Measurements from ENCODE around the gene LRP1-AS. TPM values are rescaled to one million over a fixed set of nuclear protein-coding genes. Genes with fewer than 3 reads are reported as not detected.

LRP1-AS gene
- total RNA-seq, 1 experiment from 2014 or later: not detected

DNA sequence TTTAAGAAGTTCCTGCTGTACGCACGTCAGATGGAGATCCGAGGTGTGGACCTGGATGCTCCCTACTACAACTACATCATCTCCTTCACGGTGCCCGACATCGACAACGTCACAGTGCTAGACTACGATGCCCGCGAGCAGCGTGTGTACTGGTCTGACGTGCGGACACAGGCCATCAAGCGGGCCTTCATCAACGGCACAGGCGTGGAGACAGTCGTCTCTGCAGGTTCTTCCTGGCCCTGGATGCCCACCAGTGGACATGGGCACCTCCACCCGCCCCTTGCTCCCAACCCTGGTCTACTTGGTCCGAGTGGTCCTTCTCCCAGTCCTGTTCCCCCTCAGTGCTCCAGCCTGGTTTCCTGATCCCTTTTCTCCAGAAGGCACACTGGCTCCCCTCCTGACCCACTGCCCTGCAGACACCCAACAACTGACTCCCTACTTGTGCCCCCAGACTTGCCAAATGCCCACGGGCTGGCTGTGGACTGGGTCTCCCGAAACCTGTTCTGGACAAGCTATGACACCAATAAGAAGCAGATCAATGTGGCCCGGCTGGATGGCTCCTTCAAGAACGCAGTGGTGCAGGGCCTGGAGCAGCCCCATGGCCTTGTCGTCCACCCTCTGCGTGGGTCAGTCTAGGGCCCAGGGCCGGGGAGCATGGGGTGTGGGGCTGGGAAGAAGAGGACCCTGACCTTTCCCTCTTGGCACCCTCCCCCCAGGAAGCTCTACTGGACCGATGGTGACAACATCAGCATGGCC is 32.1 kb upstream of the LRP1-AS start:
- no peaks in the 10 kb centered on the region for H3K4me1 ChIP-seq (ENCODE audit: control insufficient read depth, insufficient read depth, low read length)
- DNase-seq (ENCODE audit: low read depth, low spot score): no peak
- POLR2A ChIA-PET: no interaction called here
- H3K27ac ChIP-seq (ENCODE audit: low read length): no peak overlapping the region
- no peaks in the 10 kb centered on the region for H3K36me3 ChIP-seq (ENCODE audit: control insufficient read depth, insufficient read depth, low read length)
- no peaks in the 10 kb centered on the region for H3K9me3 ChIP-seq (ENCODE audit: control insufficient read depth, insufficient read depth, low read depth, low read length)
- no peak overlapping the region for H3K4me3 ChIP-seq (ENCODE audit: low read depth in 2 of 2, low read length in 2 of 2)
- in situ Hi-C loops (cut with HindIII; ENCODE audit: low pct_unique_long_range_greater_than_20kb, low sequenced_read_pairs): no loop called here
- CTCF ChIA-PET: interaction anchor here (0.5 to 0.6 kb wide), 3 partner anchors 14 to 61 kb away, joined by 3 read pairs; no protein-coding TSS in a partner anchor
- TF ChIP-seq, protein P1, sequence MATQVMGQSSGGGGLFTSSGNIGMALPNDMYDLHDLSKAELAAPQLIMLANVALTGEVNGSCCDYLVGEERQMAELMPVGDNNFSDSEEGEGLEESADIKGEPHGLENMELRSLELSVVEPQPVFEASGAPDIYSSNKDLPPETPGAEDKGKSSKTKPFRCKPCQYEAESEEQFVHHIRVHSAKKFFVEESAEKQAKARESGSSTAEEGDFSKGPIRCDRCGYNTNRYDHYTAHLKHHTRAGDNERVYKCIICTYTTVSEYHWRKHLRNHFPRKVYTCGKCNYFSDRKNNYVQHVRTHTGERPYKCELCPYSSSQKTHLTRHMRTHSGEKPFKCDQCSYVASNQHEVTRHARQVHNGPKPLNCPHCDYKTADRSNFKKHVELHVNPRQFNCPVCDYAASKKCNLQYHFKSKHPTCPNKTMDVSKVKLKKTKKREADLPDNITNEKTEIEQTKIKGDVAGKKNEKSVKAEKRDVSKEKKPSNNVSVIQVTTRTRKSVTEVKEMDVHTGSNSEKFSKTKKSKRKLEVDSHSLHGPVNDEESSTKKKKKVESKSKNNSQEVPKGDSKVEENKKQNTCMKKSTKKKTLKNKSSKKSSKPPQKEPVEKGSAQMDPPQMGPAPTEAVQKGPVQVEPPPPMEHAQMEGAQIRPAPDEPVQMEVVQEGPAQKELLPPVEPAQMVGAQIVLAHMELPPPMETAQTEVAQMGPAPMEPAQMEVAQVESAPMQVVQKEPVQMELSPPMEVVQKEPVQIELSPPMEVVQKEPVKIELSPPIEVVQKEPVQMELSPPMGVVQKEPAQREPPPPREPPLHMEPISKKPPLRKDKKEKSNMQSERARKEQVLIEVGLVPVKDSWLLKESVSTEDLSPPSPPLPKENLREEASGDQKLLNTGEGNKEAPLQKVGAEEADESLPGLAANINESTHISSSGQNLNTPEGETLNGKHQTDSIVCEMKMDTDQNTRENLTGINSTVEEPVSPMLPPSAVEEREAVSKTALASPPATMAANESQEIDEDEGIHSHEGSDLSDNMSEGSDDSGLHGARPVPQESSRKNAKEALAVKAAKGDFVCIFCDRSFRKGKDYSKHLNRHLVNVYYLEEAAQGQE (IDR thresholded peaks at IDR 0.05; ENCODE audit: insufficient read depth in 1 of 2, low read depth in 2 of 2, low read length in 1 of 2): no peak
- no peak for TF ChIP-seq SIN3A (IDR thresholded peaks at IDR 0.05; ENCODE audit: borderline replicate concordance, insufficient read depth, low read depth, low read length)
- TF ChIP-seq TCF7L2 (IDR thresholded peaks at IDR 0.05; ENCODE audit: low read depth, low read length): no peak
- intact Hi-C loops (cut with micrococcal nuclease; ENCODE audit: unreplicated experiment): no loop called here
- no peaks in the 10 kb centered on the region for H3K27me3 ChIP-seq (ENCODE audit: control insufficient read depth, insufficient read depth, low read length)
- no TSS peak for BruUV-seq (replicated peaks)
- no peak for ATAC-seq

- intact Hi-C loops (cut with micrococcal nuclease; ENCODE audit: unreplicated experiment) (no loop called here), in situ Hi-C loops (cut with HindIII; ENCODE audit: low pct_unique_long_range_greater_than_20kb, low sequenced_read_pairs) (no loop called here)
- H3K4me3 ChIP-seq (ENCODE audit: low read depth in 2 of 2, low read length in 2 of 2): no peak overlapping the region
- H3K27me3 ChIP-seq (ENCODE audit: control insufficient read depth, insufficient read depth, low read length): no peaks in the 10 kb centered on the region
- H3K36me3 ChIP-seq (ENCODE audit: control insufficient read depth, insufficient read depth, low read length): no peaks in the 10 kb centered on the region
- no peaks in the 10 kb centered on the region for H3K4me1 ChIP-seq (ENCODE audit: control insufficient read depth, insufficient read depth, low read length)
- H3K9me3 ChIP-seq (ENCODE audit: control insufficient read depth, insufficient read depth, low read depth, low read length): no peaks in the 10 kb centered on the region
- ATAC-seq: no peak
- no peak overlapping the region for H3K27ac ChIP-seq (ENCODE audit: low read length)
- ChIA-PET POLR2A (no interaction called here), CTCF (no interaction called here)
- TF ChIP-seq TCF7L2 (IDR thresholded peaks at IDR 0.05; ENCODE audit: low read depth, low read length) (no peak), SIN3A (IDR thresholded peaks at IDR 0.05; ENCODE audit: borderline replicate concordance, insufficient read depth, low read depth, low read length) (no peak), CTCF (IDR thresholded peaks at IDR 0.05) (no peak), POLR2AphosphoS5 (IDR thresholded peaks at IDR 0.05; ENCODE audit: low read depth, low read length) (no peak)
- TF ChIP-seq, protein P1 (IDR thresholded peaks at IDR 0.05; ENCODE audit: insufficient read depth in 1 of 2, low read depth in 2 of 2, low read length in 1 of 2): no peak
- DNase-seq (ENCODE audit: low read depth, low spot score): no peak
- BruUV-seq (replicated peaks): no TSS peak
Observed at GRCh38 chr12:57178213-57178612, 30.8 kb upstream of the LRP1-AS start.
